Duodenal mucosa (tissue), 2 donors: ENCODE measurements around the gene IP6K3.

Source experiments
- H3K27ac ChIP-seq: one replicate; pipeline ENCODE4 v1.7.0; 2013; ENCODE audit warnings: low read depth, low read length
- H3K27me3 ChIP-seq, 2 donors: one replicate each; pipeline ENCODE4 v1.7.0; 2013; ENCODE audit warnings: low read length in 2 of 2, control low read depth in 1 of 2; ENCODE audit not compliant: insufficient read depth in 2 of 2, control insufficient read depth in 1 of 2
- H3K36me3 ChIP-seq, 2 donors: one replicate each; pipeline ENCODE4 v1.7.0; 2013; ENCODE audit warnings: low read length in 2 of 2, control low read depth in 1 of 2; ENCODE audit not compliant: insufficient read depth in 2 of 2, control insufficient read depth in 1 of 2
- H3K4me1 ChIP-seq, 2 donors: one replicate each; pipeline ENCODE4 v1.7.0; 2013; ENCODE audit warnings: low read length in 2 of 2, control low read depth in 1 of 2; ENCODE audit not compliant: insufficient read depth in 2 of 2, control insufficient read depth in 1 of 2
- H3K4me3 ChIP-seq, 2 donors: one replicate each; pipeline ENCODE4 v1.7.0; 2013; ENCODE audit warnings: low read length in 2 of 2, low read depth in 1 of 2
- H3K9ac ChIP-seq, 2 donors: one replicate each; pipeline ENCODE4 v1.7.0; 2013; ENCODE audit warnings: low read length in 2 of 2, low read depth in 1 of 2
- H3K9me3 ChIP-seq, 2 donors: one replicate each; pipeline ENCODE4 v1.7.0; 2013; ENCODE audit warnings: low read length in 2 of 2, control low read depth in 1 of 2; ENCODE audit not compliant: control insufficient read depth in 1 of 2

IP6K3 gene

GRCh38 chr6:33746651-33747100, at the start of gene IP6K3:
IP6K3 (minus strand) TSS chr6:33746905; CDS start chr6:33735476, 11,429 bp downstream.
- Histone ChIP-seq H3K4me1 (peaks cover 10 to 22% of the 10 kb centered on the region in 2 donors), H3K9ac (peak within 1 kb of the TSS in 1 of 2 donors; percentile 39), H3K36me3 (no peaks in the 10 kb centered on the region), H3K27ac (peak within 1 kb of the TSS; percentile 68), H3K27me3 (no peaks in the 10 kb centered on the region), H3K4me3 (no peak within 1 kb of the TSS), H3K9me3 (no peaks in the 10 kb centered on the region)

- no peaks in the 10 kb centered on the region for H3K36me3 ChIP-seq
- no peaks in the 10 kb centered on the region for H3K9me3 ChIP-seq
- H3K4me1 ChIP-seq, result peaks cover 15% of the 10 kb centered on the region in 2 donors
Measured at GRCh38 chr6:33794910-33795623, 48.4 kb upstream of the IP6K3 start.

GRCh38 chr6:33792981-33793380, 46.3 kb upstream of the IP6K3 start:
- no peak overlapping the region for H3K27ac ChIP-seq
- no peak overlapping the region for H3K9ac ChIP-seq
- H3K27me3 ChIP-seq, result no peaks in the 10 kb centered on the region
- H3K36me3 ChIP-seq, result no peaks in the 10 kb centered on the region
- peaks cover 15 to 20% of the 10 kb centered on the region in 2 donors for H3K4me1 ChIP-seq
- no peaks in the 10 kb centered on the region for H3K9me3 ChIP-seq
- no peak overlapping the region for H3K4me3 ChIP-seq

More at GRCh38 chr6:33794910-33795623, 48.4 kb upstream of the IP6K3 start:
- H3K27ac ChIP-seq, result no peak overlapping the region
- peaks cover 0 to 5% of the 10 kb centered on the region in 2 donors for H3K27me3 ChIP-seq
- no peak overlapping the region for H3K4me3 ChIP-seq
- H3K9ac ChIP-seq, result no peak overlapping the region

GRCh38 chr6:33791620-33792019, 44.9 kb upstream of the IP6K3 start:
- H3K27me3 ChIP-seq, result no peaks in the 10 kb centered on the region
- H3K4me1 ChIP-seq, result peaks cover 27 to 34% of the 10 kb centered on the region in 2 donors
- H3K36me3 ChIP-seq, result no peaks in the 10 kb centered on the region
- no peak overlapping the region for H3K4me3 ChIP-seq
- no peak overlapping the region for H3K27ac ChIP-seq
- H3K9me3 ChIP-seq, result no peaks in the 10 kb centered on the region
- no peak overlapping the region for H3K9ac ChIP-seq

- no peaks in the 10 kb centered on the region for H3K9me3 ChIP-seq
- H3K9ac ChIP-seq, result no peak overlapping the region
- H3K4me3 ChIP-seq, result no peak overlapping the region
- H3K4me1 ChIP-seq, result peaks cover 33 to 41% of the 10 kb centered on the region in 2 donors
- H3K27me3 ChIP-seq, result no peaks in the 10 kb centered on the region
- H3K36me3 ChIP-seq, result no peaks in the 10 kb centered on the region
- no peak overlapping the region for H3K27ac ChIP-seq
Measured at GRCh38 chr6:33790910-33791309, 44.2 kb upstream of the IP6K3 start.

- Histone ChIP-seq H3K9ac (no peak overlapping the region), H3K27me3 (no peaks in the 10 kb centered on the region), H3K9me3 (no peaks in the 10 kb centered on the region), H3K27ac (no peak overlapping the region), H3K4me1 (peaks cover 34 to 42% of the 10 kb centered on the region in 2 donors), H3K4me3 (no peak overlapping the region), H3K36me3 (peaks cover 2 to 5% of the 10 kb centered on the region in 2 donors)
Measured at GRCh38 chr6:33790379-33790778, 43.7 kb upstream of the IP6K3 start.

- peak overlapping the region; percentile 70 to 82 for H3K4me3 ChIP-seq
- H3K4me1 ChIP-seq, result peaks cover 29 to 39% of the 10 kb centered on the region in 2 donors
- H3K27ac ChIP-seq, result no peak overlapping the region
- H3K27me3 ChIP-seq, result no peaks in the 10 kb centered on the region
- H3K36me3 ChIP-seq, result peaks cover 10 to 13% of the 10 kb centered on the region in 2 donors
- H3K9ac ChIP-seq, result no peak overlapping the region
- no peaks in the 10 kb centered on the region for H3K9me3 ChIP-seq
Measured at GRCh38 chr6:33789550-33789895, 42.8 kb upstream of the IP6K3 start.

GRCh38 chr6:33788694-33789549, 42.2 kb upstream of the IP6K3 start, which contains the start of gene LEMD2:
LEMD2 (minus strand) TSS chr6:33789130; CDS start chr6:33789116, 14 bp downstream.
- H3K36me3 ChIP-seq, result peaks cover 13 to 18% of the 10 kb centered on the region in 2 donors
- peak within 1 kb of the TSS; percentile 90 for H3K27ac ChIP-seq
- no peaks in the 10 kb centered on the region for H3K9me3 ChIP-seq
- H3K4me1 ChIP-seq, result peaks cover 23 to 34% of the 10 kb centered on the region in 2 donors
- H3K9ac ChIP-seq, result peak within 1 kb of the TSS; percentile 71 to 80
- peak within 1 kb of the TSS; percentile 70 to 82 for H3K4me3 ChIP-seq
- H3K27me3 ChIP-seq, result no peaks in the 10 kb centered on the region

GRCh38 chr6:33787954-33788693, 41.4 kb upstream of the IP6K3 start:
- no peaks in the 10 kb centered on the region for H3K9me3 ChIP-seq
- no peaks in the 10 kb centered on the region for H3K27me3 ChIP-seq
- H3K4me1 ChIP-seq, result peaks cover 23 to 34% of the 10 kb centered on the region in 2 donors
- peak overlapping the region; percentile 71 to 80 for H3K9ac ChIP-seq
- peak overlapping the region; percentile 70 to 82 for H3K4me3 ChIP-seq
- peak overlapping the region; percentile 90 for H3K27ac ChIP-seq
- peaks cover 21 to 26% of the 10 kb centered on the region in 2 donors for H3K36me3 ChIP-seq
